ENCODE data around the gene ADAMTSL4. TPM values are rescaled to one million over a fixed set of nuclear protein-coding genes. Genes with fewer than 3 reads are reported as not detected.

Gene ADAMTSL4
- total and polyA plus RNA-seq, 9 of the 15 experiments (the other 6 are each of a cell fraction or from before 2014, with no cell fraction given) = 12.7 to 212 (median 35.6) TPM

DNA sequence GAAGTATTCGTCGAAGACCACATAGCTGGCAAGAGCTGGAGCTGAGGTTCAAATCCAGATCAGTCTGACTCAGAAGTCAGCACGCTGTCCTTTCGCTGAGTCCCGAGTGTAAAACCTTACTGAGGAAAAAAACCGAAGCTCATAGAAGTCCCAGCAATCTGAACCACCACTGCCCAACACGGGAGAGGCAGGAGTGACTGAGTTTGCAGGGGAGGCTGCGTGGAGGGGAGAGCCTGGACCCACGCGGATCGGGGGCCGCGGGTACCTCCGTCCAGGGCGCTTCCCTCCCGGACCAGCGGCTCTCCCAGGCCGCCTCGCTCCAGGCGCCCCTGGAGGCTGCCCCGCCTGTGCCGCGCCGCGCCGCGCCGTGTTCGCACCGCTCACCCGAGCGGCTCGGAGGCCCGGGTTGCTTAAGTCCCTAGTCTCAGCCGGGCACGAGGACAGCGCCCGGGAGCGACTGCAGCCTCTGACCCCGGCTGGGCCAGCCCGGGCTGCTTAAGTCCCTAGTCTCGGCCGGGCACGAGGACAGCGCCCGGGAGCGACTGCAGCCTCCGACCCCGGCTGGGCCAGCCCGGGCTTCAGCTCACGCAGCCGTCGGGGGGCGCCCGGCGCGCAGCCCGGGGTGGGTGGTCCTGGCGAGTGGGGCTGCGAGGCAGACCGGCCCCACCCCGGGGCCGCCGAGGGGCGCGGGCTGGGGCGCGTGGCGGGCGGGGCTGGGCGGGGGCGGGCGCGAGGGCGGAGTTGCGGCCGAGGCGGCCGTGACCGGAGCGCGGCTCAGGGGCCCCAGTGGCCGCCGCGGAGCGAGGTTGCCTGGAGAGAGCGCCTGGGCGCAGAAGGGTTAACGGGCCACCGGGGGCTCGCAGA, at the start of gene ADAMTSL4 (continued):
- TF ChIP-seq ZNF589 (CRISPR knock-in tag; IDR thresholded peaks at IDR 0.05; ENCODE audit: low read depth) (peak; percentile 74; the same call in 1 of the 2 replicates), MTA2 (IDR thresholded peaks at IDR 0.05; ENCODE audit: low read depth) (no peak), KHSRP (IDR thresholded peaks at IDR 0.05) (no peak), FOXK2 (conservative IDR thresholded peaks at IDR 0.05 in 1 of 2, IDR thresholded peaks at IDR 0.05 in 1 of 2; ENCODE audit: low read depth in 2 of 2) (no peak), ERF (CRISPR knock-in tag; IDR thresholded peaks at IDR 0.05) (peak; percentile 59; the same call in 1 of the 2 replicates), ZNF133 (CRISPR knock-in tag; IDR thresholded peaks at IDR 0.05) (no peak), ILF3 (IDR thresholded peaks at IDR 0.05; ENCODE audit: borderline replicate concordance) (no peak), ZNF408 (CRISPR knock-in tag; IDR thresholded peaks at IDR 0.05; ENCODE audit: low read depth) (no peak), ELF1 (tag; IDR thresholded peaks at IDR 0.05) (no peak), ZNF77 (CRISPR knock-in tag; IDR thresholded peaks at IDR 0.05) (no peak)
- TF ChIP-seq, protein P1, sequence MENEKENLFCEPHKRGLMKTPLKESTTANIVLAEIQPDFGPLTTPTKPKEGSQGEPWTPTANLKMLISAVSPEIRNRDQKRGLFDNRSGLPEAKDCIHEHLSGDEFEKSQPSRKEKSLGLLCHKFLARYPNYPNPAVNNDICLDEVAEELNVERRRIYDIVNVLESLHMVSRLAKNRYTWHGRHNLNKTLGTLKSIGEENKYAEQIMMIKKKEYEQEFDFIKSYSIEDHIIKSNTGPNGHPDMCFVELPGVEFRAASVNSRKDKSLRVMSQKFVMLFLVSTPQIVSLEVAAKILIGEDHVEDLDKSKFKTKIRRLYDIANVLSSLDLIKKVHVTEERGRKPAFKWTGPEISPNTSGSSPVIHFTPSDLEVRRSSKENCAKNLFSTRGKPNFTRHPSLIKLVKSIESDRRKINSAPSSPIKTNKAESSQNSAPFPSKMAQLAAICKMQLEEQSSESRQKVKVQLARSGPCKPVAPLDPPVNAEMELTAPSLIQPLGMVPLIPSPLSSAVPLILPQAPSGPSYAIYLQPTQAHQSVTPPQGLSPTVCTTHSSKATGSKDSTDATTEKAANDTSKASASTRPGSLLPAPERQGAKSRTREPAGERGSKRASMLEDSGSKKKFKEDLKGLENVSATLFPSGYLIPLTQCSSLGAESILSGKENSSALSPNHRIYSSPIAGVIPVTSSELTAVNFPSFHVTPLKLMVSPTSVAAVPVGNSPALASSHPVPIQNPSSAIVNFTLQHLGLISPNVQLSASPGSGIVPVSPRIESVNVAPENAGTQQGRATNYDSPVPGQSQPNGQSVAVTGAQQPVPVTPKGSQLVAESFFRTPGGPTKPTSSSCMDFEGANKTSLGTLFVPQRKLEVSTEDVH (IDR thresholded peaks at IDR 0.05; ENCODE audit: low read depth, partially characterized antibody) = no peak
- TF ChIP-seq, protein P2, sequence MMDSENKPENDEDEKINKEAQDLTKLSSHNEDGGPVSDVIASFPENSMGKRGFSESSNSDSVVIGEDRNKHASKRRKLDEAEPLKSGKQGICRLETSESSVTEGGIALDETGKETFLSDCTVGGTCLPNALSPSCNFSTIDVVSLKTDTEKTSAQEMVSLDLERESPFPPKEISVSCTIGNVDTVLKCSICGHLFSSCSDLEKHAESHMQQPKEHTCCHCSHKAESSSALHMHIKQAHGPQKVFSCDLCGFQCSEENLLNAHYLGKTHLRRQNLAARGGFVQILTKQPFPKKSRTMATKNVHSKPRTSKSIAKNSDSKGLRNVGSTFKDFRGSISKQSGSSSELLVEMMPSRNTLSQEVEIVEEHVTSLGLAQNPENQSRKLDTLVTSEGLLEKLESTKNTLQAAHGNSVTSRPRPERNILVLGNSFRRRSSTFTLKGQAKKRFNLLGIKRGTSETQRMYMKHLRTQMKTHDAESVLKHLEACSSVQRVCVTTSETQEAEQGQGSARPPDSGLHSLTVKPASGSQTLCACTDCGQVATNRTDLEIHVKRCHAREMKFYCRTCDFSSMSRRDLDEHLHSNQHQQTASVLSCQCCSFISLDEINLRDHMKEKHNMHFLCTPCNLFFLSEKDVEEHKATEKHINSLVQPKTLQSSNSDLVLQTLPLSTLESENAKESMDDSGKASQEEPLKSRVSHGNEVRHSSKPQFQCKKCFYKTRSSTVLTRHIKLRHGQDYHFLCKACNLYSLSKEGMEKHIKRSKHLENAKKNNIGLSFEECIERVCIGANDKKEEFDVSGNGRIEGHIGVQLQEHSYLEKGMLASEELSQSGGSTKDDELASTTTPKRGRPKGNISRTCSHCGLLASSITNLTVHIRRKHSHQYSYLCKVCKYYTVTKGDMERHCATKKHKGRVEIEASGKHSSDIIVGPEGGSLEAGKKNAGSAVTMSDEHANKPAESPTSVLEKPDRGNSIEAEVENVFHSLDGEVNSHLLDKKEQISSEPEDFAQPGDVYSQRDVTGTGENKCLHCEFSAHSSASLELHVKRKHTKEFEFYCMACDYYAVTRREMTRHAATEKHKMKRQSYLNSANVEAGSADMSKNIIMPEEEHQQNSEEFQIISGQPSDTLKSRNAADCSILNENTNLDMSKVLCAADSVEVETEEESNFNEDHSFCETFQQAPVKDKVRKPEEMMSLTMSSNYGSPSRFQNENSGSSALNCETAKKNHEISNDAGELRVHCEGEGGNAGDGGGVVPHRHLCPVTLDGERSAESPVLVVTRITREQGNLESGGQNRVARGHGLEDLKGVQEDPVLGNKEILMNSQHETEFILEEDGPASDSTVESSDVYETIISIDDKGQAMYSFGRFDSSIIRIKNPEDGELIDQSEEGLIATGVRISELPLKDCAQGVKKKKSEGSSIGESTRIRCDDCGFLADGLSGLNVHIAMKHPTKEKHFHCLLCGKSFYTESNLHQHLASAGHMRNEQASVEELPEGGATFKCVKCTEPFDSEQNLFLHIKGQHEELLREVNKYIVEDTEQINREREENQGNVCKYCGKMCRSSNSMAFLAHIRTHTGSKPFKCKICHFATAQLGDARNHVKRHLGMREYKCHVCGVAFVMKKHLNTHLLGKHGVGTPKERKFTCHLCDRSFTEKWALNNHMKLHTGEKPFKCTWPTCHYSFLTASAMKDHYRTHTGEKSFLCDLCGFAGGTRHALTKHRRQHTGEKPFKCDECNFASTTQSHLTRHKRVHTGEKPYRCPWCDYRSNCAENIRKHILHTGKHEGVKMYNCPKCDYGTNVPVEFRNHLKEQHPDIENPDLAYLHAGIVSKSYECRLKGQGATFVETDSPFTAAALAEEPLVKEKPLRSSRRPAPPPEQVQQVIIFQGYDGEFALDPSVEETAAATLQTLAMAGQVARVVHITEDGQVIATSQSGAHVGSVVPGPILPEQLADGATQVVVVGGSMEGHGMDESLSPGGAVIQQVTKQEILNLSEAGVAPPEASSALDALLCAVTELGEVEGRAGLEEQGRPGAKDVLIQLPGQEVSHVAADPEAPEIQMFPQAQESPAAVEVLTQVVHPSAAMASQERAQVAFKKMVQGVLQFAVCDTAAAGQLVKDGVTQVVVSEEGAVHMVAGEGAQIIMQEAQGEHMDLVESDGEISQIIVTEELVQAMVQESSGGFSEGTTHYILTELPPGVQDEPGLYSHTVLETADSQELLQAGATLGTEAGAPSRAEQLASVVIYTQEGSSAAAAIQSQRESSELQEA (IDR thresholded peaks at IDR 0.05; ENCODE audit: low read depth) = no peak
- TF ChIP-seq, protein P3, sequence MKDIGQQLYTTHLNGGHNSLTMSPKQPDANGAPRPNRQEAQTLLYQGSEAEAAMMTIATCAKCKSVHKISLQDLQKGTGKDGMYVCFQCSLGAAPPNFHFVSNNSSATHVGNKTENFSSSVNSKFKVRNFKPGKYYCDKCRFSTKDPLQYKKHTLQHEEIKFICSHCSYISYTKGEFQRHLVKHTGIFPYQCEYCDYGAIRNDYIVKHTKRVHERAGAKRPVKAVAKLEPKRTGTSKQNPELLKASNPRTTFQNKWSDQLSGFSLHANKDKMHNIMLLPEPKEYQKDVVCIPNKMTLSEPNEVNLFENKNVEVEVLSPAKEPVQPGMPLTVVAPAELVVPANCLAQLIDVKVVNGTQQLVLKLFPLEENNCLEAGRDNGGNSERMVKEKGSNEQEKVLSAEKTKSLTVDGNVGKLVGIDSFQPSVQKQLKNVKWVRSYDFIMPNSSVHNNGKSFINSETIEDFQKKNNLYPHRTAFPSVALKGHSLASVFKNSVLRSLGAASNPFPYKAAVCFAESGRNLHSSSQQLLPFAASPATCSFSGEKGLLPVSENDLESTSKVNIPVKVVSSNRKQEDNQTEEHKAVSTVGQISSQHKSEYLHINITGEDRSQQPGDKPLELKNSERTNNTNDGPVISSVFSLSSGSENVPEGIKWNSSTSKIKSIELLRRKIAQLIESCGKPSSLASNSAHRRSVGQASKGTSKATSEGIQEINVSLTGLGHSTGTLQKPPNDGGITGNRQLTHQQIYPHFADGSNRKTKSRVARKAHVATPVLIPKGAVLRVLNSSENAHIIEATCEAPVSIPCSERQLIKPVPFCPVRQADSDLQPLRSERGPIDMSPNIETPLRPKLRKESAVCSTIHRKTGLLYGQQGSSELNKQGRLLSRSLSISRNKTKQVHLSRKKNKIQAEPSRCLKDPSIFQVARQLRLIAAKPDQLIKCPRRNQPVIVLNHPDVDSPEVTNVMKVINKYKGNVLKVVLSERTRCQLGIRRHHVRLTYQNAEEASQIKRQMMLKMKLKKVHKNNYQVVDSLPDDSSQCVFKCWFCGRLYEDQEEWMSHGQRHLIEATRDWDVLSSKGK (CRISPR knock-in tag; IDR thresholded peaks at IDR 0.05) = no peak

All from K562 (cell line).